Astrocyte of the spinal cord (primary cell): Measurements from ENCODE around the gene PRDM13.

Experiments
- DNase-seq: peaks from one replicate; pipeline ENCODE4 v3.0.0; 2011; ENCODE audit warnings: low read depth, low spot score
- H3K4me3 ChIP-seq: 2 replicates; pipeline ENCODE4 v1.5.1; 2011; ENCODE audit warnings: low read depth, mild to moderate bottlenecking, low read length, moderate library complexity
- in situ Hi-C: cut with HindIII; loops from 2 replicates; pipeline ENCODE4 v1.10.0; 2017; ENCODE audit warnings: low sequenced_read_pairs
- TF ChIP-seq, protein P1 (sequence below): IDR thresholded peaks from 2 replicates; pipeline ENCODE4 v1.5.1; 2012; ENCODE audit warnings: low read depth, mild to moderate bottlenecking, low read length, inconsistent platforms

Gene PRDM13

DNA sequence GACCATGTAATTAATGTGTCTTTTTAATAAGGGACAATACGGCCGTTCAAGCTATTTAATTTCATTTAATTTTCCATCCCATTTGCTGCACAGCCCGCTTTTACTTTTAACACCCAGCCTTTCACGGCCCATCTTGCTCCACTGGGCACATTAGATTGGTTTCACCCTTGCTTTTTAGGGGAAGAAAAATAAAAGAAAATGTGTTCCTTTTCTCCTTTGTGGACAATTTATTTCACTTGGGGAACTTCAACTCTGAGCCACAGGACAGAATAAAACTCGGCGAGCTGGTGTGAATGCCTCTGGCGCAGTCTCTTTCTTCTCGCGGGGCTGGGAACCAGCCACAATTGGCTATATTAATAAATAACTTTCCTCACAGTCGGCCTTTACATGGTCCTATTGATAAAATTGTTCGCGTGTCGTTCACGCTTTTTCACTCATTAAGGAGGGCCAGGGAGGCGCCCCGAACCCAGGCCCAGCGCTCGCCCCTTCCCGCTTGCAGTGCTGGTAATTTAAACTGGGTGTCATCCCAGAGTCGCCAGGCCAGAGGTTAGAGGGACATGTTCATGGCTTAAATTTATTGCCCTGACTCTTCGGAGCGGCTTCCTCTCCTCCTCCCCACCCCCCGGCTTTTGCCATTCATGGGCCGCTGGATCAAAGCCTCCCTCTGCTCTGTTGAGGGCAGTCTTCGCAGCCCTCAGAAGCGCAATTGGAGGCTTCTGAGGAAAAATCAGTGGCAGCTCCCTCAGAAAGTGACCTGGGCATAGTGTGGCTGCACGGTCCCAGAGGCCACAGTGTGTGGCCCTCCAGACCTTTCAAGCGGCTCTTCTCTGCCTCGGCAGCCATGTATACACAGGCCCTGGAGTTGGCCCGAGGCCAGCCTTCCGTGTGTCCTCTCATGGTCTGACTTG, 2.2 kb upstream of the PRDM13 start:
- H3K4me3 ChIP-seq, result no peak overlapping the region
- no peak for DNase-seq
- TF ChIP-seq, protein P1, sequence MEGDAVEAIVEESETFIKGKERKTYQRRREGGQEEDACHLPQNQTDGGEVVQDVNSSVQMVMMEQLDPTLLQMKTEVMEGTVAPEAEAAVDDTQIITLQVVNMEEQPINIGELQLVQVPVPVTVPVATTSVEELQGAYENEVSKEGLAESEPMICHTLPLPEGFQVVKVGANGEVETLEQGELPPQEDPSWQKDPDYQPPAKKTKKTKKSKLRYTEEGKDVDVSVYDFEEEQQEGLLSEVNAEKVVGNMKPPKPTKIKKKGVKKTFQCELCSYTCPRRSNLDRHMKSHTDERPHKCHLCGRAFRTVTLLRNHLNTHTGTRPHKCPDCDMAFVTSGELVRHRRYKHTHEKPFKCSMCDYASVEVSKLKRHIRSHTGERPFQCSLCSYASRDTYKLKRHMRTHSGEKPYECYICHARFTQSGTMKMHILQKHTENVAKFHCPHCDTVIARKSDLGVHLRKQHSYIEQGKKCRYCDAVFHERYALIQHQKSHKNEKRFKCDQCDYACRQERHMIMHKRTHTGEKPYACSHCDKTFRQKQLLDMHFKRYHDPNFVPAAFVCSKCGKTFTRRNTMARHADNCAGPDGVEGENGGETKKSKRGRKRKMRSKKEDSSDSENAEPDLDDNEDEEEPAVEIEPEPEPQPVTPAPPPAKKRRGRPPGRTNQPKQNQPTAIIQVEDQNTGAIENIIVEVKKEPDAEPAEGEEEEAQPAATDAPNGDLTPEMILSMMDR, result no peak
- in situ Hi-C loops, result no loop called here

DNA sequence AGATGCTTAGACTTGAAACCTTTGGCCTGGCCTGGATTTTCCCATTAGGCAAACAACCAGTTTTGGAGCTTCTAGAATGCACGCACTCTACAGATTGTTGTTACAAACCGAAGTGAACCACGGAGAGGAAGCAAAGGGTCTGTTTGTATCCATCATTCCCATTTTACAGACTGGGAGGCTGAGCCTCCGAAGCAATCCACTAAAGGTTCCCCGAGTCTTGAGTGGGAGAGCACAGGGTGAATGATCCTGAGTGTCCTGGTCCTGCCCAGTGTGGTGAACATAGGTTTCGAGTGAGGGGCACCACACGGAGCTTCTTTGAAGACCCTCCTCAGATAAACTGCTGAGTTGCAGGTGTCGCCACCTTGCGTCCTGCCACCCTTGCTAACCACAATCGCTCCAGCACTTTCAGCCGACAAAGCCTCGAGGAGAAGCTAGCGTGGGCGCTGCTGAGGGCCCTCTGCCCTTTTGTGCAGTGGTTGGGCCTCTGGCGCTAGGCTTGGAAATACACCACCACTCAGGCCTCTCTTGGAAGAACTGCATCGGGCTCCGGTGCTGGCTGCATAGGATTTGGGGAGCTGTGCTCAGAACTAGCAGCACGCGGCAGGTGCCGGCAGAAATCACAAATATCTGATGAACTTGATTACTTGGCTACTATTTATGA, 1.4 kb upstream of the PRDM13 start:
- no peak overlapping the region for H3K4me3 ChIP-seq
- in situ Hi-C loops, result no loop called here
- no peak for DNase-seq
- TF ChIP-seq, protein P1, result no peak

DNA sequence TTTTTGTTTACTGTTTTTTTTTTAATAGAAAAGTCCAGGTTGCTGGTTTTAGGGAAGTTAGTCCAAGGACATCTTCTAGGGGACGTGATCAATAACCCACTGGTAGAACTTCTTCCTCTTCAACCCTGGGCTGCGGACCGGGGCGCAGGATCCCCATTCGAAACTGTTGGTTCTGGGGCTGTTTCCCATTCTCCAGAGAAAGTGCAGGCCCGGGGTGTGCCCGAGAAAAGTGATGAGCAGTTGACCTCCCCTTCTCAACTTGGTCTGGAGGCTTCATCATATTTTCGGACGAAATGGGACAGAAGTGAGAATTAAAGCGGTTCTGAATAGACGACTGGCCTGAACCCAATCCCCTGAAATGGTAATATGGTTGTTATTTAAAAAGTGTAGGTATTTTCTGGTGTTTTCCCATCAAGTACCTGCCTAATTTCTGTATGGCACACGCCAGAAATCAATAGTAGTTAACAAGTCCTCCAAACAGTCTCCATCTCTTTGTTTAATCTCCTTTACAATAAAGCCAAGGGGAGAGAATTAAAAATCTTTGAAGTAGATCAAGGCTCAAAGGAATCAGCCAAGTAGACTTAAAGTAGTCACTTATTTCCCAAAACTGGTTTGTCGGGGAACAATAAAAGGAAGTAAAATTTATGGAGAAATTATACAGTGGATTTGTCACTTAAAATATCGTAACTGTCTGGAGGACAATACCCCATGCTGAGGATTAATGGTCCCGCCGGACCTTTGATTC, 550 bp upstream of the PRDM13 start:
- in situ Hi-C loops, result no loop called here
- no peak overlapping the region for H3K4me3 ChIP-seq
- DNase-seq, result no peak
- TF ChIP-seq, protein P1, result no peak

DNA sequence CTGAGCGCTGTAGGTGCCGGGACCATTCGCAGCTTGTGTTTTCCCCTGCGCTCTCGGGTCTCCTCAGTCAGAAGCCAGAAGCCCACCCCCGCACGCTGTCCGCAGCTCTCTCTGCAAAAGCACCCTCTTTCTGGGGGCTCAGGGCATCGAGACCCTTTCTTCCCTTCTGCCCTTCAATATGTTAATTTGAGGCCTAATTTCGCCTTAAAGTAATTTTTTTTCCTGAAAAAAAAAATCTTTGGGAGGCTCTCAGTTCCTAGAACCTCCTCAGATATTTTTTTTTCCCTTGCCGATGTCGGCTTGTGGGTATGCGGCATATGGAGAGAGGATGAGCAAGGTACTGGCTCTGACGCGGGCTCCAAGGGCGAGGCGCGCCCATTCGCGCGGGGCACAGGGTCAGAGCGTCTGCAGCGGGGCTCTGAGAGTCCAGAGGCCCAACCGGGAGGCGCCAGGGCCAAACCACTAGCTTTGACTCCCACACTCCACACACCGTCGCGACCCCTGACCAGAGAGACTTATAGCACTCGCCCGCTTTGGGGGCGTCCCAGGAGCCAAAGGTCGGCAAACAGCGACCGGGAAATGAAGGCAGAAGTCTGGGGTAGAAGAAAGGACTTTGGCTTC, 893 bp downstream of the PRDM13 start:
- TF ChIP-seq, protein P1, result no peak
- no peak for DNase-seq
- in situ Hi-C loops, result no loop called here
- H3K4me3 ChIP-seq, result no peak overlapping the region

DNA sequence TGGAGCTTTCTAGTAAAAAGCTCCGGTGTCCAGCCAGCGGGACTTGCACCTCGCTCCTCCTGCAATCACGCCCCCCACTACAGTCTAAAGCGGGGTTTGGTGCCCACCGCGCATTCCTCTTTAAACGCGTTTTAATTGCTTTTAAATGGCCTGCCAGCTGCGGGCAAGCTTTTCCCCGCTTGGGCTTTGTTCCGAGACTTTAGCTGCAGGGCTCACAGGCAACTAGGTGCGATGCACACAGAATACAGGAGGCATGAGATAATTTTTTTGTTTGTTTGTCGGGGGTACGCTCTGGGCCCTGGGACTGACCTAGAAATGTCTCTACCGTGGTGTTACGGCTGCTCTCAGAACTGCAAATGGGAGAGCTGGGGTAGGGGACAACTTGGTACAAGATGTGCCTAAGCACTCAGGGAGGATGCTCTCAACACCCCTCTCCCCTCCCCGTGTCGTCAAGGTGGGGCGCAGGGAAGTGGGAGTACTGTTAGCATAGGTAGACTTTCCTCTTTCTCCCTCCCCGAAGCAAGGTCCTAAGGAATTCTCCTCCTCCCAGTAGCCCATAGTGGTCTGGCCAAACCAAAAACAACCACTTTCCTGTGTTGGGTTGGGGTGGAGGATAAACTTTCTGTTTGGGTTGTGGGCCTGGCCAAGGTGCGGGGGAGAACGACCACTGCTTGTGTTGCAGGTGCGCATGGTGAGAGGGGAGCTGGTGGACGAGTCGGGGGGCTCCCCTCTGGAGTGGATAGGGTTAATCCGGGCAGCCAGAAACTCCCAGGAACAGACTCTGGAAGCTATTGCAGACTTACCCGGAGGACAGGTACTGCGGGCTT, 1.6 kb downstream of the PRDM13 start:
- TF ChIP-seq, protein P1, result no peak
- in situ Hi-C loops, result no loop called here
- no peak overlapping the region for H3K4me3 ChIP-seq
- no peak for DNase-seq
